HG03108 (cell line): ENCODE measurements around the gene GRID2.

Experiments
- ATAC-seq: cut with Tn5 transposase; IDR thresholded peaks from one replicate; pipeline ENCODE4 v1.9.1; 2021; ENCODE audit warnings: moderate library complexity; ENCODE audit not compliant: unreplicated experiment

The GRID2 gene

DNA sequence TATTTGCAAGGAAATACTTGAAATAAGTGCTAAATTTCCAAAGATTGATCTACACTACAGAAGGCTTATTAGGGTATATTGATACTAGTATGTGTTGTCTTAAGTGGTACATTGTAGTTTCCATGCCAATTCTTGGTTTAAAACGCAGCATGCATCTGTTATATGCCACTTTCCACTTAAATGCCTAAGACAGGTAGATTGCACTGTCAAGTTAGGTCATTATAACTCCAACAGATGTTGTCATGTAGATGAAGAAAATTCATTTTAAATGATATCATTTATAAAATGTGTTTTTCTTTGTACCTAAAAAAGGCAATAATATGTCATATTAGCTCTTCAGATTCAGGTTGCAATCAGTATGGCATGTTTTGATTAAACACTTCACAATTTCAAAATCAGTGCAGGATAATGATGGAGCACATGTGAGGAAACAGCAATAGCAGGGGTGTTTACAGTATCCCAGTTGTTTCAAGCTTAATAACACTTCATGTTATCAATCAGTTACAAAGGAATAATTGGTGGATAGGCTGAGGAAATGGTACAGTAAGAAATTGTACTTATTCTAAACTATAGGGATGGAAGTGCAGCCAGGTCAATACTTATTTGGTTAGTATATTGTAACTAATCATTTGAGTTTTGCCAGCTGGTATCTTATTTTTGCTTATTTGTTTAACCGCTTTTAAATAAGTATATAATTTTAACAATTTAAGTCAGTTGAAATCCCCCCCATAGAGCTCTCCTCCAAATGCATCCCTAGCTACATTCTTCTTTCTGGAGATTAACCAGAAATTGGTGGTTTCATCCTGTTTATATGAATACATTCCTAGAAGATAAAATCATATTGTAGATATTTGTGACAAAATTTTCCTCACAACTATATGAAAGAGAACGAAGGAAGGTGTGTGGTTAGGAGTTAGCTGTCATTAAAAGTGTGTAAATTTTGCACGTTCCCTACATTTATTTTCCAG, 1070.4 kb downstream of the GRID2 start:
- ATAC-seq: no peak

- ATAC-seq: no peak
These were observed 1080.5 kb downstream of the GRID2 start for GRCh38 chr4:93384241-93384640.

- no peak for ATAC-seq
These were observed 1081.1 kb downstream of the GRID2 start for GRCh38 chr4:93384887-93385286.

GRCh38 chr4:93394545-93395081, 1090.8 kb downstream of the GRID2 start:
- no peak for ATAC-seq

GRCh38 chr4:93396272-93396671, 1092.5 kb downstream of the GRID2 start:
- no peak for ATAC-seq

DNA sequence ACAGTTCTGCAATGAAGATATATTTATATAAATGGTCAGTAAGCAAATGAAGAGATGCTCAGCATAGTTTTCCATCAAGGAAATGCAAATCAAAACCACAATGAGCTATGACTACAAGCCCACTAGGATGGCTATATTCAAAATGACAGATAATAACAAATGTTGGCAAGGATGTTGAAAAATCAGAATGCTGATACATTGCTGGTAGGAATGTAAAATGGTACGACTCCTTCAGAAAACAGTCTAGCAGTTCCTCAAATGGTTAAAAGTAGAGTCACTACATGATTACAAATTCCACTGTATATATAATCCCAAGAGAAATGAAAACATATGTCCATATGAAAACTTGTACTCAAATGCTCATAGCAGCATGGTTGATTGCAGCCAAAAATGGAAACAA, 1099.8 kb downstream of the GRID2 start:
- no peak for ATAC-seq

- no peak for ATAC-seq
These were observed 1103.9 kb downstream of the GRID2 start for GRCh38 chr4:93407493-93408275.

- no peak for ATAC-seq
These were observed 1105.3 kb downstream of the GRID2 start for GRCh38 chr4:93409035-93409434.

DNA sequence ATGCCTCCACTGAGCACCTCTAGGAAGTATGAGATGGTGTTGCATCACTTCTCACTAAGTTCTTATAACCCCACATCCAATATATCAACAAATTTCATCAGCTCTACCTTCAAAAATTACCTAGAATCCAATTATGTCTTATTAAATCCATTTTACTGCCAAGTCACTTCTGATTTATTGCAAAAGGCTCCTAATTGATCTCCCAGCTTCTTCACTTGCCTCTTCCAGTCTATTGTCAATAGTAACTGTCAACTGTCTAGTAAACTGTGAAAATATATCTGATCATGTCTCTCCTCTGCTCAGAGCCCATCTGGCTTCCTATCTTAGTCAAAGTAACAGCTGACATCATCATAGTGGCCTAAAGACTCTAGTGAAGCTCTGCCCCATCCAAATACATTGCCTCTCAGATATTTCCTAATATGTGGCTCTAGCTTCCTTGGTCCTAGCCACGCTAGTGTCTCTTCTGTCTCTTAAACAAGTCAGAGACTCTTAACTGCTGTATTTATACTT, 1110.3 kb downstream of the GRID2 start:
- no peak for ATAC-seq

GRCh38 chr4:93416344-93417128, 1112.8 kb downstream of the GRID2 start:
- no peak for ATAC-seq

GRCh38 chr4:93431371-93431770, 1127.6 kb downstream of the GRID2 start:
- no peak for ATAC-seq

DNA sequence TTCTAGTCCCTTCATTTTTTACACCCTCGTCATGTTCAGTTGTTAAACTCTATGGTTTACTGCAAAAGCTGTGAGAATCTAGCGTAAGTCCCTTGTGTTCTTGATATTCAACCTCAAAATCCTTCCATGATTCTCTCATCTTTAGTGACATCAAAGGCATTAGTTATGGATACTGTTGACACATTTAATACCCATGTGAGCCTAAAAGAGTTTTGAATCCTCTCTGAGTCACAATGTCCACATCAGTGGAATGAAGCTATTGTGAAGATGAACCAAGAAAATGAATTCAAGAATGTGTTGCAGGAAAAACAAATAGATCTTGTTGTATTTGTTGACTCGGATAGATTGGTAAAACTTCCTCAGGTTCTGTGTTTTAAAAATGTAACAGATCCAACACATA, 1130.1 kb downstream of the GRID2 start:
- ATAC-seq: no peak

DNA sequence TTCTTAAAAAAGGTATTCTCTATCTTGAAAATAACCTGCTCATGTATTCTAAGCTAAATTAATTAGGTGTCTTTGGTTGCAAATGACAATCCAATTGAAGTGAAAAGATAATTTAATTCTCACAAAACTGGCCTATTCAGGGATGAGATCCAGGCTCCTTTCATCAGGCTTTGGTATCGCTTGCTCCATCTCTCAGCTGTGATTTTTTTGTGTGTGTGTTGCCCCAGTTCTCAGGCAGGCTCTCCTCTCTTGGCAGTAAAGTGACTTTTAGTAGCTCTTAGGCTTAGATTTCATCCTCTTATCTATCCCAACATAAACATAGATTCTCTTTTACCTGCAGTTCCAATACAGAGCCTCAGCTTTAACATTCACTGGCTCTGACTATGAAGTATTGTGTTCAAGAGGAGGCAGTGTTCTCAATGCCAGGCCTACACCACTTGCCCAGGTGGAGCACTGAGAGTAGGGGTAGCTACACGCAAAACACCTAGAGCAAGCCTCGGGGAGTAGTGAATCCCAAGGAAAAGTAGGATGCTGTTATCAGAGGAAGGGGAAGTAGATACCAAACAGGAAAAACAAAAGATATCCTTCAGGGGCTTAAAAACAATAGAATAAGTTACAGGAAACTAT, 1132.3 kb downstream of the GRID2 start:
- no peak for ATAC-seq

DNA sequence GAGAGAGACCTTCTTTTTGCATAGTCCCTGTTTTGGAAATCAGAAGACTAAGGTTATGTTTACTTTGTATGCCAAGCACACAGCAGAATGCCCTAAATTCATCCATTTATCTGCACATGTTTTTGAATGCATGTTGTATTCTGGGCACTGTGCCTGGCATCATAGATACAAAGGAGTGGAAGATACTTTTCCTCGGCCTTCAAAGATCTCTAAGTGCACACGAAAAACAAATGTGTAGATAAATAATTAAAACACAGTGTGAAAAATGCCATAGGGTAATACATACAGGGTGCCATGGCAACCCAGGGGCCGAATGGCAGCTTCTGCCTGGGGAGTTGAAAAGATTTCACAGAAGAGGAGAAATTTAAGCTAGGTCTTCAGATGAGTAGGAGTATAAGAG, 1134.2 kb downstream of the GRID2 start:
- no peak for ATAC-seq

GRCh38 chr4:93444860-93445259, 1141.1 kb downstream of the GRID2 start:
- ATAC-seq: no peak

GRCh38 chr4:93446038-93446437, 1142.3 kb downstream of the GRID2 start:
- ATAC-seq: no peak

DNA sequence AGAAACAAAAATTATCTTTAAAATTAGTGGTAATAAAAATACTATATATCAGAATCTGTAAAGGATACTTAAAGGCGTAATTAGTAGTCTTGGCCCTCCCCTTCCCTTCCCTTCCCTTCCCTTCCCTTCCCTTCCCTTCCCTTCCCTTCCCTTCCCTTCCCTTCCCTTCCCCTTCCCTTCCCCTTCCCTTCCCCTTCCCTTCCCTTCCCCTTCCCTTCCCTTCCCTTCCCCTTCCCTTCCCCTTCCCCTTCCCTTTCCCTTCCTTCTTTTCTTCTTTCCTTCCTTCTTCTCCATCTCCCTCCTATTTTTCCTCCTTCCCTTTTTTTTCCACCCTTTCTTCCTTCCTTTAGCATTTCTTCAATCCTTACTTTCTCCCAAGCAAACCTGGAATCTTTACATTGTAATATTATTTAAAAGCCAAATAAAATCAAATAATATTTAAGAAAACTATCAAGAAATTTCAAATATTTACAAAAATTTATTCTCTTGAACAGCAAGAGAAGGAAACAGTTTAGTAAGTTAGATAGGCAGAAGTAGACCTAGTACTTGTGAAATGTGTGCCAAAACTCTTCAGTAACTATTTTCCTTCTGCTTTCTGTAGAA, 1145.0 kb downstream of the GRID2 start:
- no peak for ATAC-seq

DNA sequence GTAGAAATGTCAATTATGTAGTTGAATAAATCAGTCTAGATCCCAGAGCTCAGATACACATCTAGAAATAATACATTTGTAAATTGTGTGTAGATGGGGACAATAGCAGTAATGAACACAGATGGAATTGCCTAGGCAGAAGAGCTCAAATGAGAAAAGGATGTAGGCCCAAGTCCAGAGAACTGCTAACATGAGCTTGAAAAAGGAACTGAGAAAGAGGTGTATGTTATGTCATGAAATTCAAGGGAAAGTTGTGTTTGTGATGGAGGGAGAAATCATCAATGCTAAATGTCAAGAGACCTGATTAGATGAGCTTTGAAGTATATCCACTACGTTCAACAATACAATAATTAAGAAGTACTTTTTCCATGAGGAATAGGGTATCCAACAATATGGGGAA, 1148.2 kb downstream of the GRID2 start:
- no peak for ATAC-seq

GRCh38 chr4:93461541-93461940, 1157.8 kb downstream of the GRID2 start:
- ATAC-seq: no peak

DNA sequence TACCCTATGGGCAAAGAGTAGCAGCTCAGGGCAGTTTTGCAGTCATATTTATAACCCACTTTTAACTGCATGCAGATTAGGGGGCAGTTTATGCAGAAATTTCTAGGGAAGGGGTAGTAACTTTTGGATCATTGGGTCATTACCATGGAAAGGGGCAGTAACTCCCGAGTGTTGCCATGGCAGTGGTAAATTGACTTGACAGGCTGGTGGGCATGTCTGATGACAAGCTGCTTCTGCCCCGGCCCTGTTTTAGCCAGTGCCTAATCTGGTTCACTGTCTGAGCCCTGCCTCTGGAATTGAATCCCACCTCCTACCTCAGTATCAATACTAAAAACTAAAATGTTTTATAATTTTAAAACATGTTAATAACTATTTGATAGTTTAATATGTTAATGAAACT, 1162.7 kb downstream of the GRID2 start:
- no peak for ATAC-seq
